Endothelial cell of umbilical vein (primary cell): ENCODE results near the gene PTGES3. TPM values are rescaled to one million over a fixed set of nuclear protein-coding genes. Genes with fewer than 3 reads are reported as not detected.

Experiments
- BruUV-seq: library from RNA; stranded (reverse); fragments of 400-500 nt; replicated peaks from 2 replicates; lab custom pipeline; 2021; lab: Mats Ljungman, UMichigan
- CTCF ChIA-PET: fragments of 300-600, 350-600 bp; sonication (Branson Sonifier 250); formaldehyde crosslinking; loops from one replicate; lab custom pipeline; 2021; ENCODE audit warnings: antibody characterized with exemption, inconsistent platforms; lab: Charles Lee
- POLR2A ChIA-PET: fragments of 300-600, 350-600 bp; sonication (Branson Sonifier 250); formaldehyde crosslinking; loops from one replicate; lab custom pipeline; 2021; ENCODE audit warnings: antibody characterized with exemption, inconsistent platforms; lab: Charles Lee
- DNase-seq: peaks from one replicate; pipeline ENCODE4 v3.0.0-alpha.2; 2011; ENCODE audit warnings: low read depth, low spot score
- FAIRE-seq: peaks from 2 replicates; lab custom pipeline; 2011; peaks lifted over from hg19 to GRCh38; lab: Jason Lieb, UNC
- H2AFZ ChIP-seq: 2 replicates; pipeline ENCODE4 v1.6.0; 2012; ENCODE audit warnings: low read depth, low read length, control low read depth, inconsistent platforms
- H3K27ac ChIP-seq: 2 replicates; pipeline ENCODE4 v1.5.1; 2011; ENCODE audit warnings: low read depth, mild to moderate bottlenecking, control low read depth, low read length, moderate library complexity; ENCODE audit not compliant: insufficient read depth
- H3K27me3 ChIP-seq, 2 experiments: 2 replicates each; pipeline versions ENCODE4 v1.6.0 to v1.6.1; 2011; ENCODE audit warnings: low read length in 2 of 2, mixed read lengths in 1 of 2; ENCODE audit not compliant: control insufficient read depth in 2 of 2, insufficient read depth in 2 of 2
- H3K36me3 ChIP-seq, 2 experiments: 2 replicates in 1 of 2; 3 replicates in 1 of 2; pipeline ENCODE4 v1.5.1; 2011; ENCODE audit warnings: low read length in 2 of 2, mild to moderate bottlenecking in 1 of 2, moderate library complexity in 1 of 2; ENCODE audit not compliant: control insufficient read depth in 2 of 2, insufficient read depth in 2 of 2; ENCODE audit errors: extremely low read depth in 1 of 2
- H3K4me1 ChIP-seq: 3 replicates; pipeline ENCODE4 v1.5.1; 2011; ENCODE audit warnings: mild to moderate bottlenecking, low read length; ENCODE audit not compliant: control insufficient read depth, insufficient read depth; ENCODE audit errors: extremely low read depth
- H3K4me2 ChIP-seq: 2 replicates; pipeline ENCODE4 v1.6.1; 2011; ENCODE audit warnings: low read length, control low read depth, mixed read lengths; ENCODE audit not compliant: insufficient read depth
- H3K4me3 ChIP-seq, 3 experiments: fragments of 200-600 bp in 1 of 3; sonication (generic), shearing (Covaris generic) in 1 of 3; replicated peaks in 1 of 3; 2 replicates each; pipeline ENCODE4 v1.5.1; 2011 to 2016; ENCODE audit warnings: control low read depth in 3 of 3, low read length in 3 of 3, mild to moderate bottlenecking in 2 of 3, inconsistent platforms in 1 of 3, low read depth in 1 of 3, moderate library complexity in 1 of 3; ENCODE audit not compliant: insufficient read depth in 1 of 3
- H3K79me2 ChIP-seq: 2 replicates; pipeline ENCODE4 v1.6.0; 2012; ENCODE audit warnings: low read length, inconsistent platforms; ENCODE audit not compliant: control insufficient read depth, insufficient read depth
- H3K9ac ChIP-seq: replicated peaks from 2 replicates; pipeline ENCODE3; 2011; ENCODE audit warnings: low read length, control low read depth; ENCODE audit not compliant: insufficient read depth; ENCODE audit errors: extremely low read depth
- H3K9me1 ChIP-seq: replicated peaks from 3 replicates; pipeline ENCODE4 v1.6.0; 2011; ENCODE audit warnings: mild to moderate bottlenecking, low read length; ENCODE audit not compliant: control insufficient read depth, insufficient read depth; ENCODE audit errors: extremely low read depth
- H3K9me3 ChIP-seq: replicated peaks from 2 replicates; pipeline ENCODE4 v1.5.1; 2012; ENCODE audit warnings: low read length, inconsistent platforms; ENCODE audit not compliant: control insufficient read depth, insufficient read depth
- H4K20me1 ChIP-seq: replicated peaks from 2 replicates; pipeline ENCODE3; 2011; ENCODE audit warnings: mild to moderate bottlenecking, low read length; ENCODE audit not compliant: control insufficient read depth, insufficient read depth; ENCODE audit errors: extremely low read depth
- EZH2 ChIP-seq: IDR thresholded peaks from 2 replicates; pipeline ENCODE4 v1.6.1; 2012; ENCODE audit warnings: borderline replicate concordance, low read depth, mild to moderate bottlenecking, moderate library complexity, low read length, inconsistent platforms; ENCODE audit not compliant: severe bottlenecking
- FOS ChIP-seq: IDR thresholded peaks from 2 replicates; pipeline ENCODE4 v1.6.1; 2011; ENCODE audit warnings: mild to moderate bottlenecking, low read length, moderate library complexity, borderline replicate concordance; ENCODE audit not compliant: insufficient read depth
- GATA2 ChIP-seq: IDR thresholded peaks from 2 replicates; pipeline ENCODE4 v1.7.0; 2011; ENCODE audit warnings: low read depth, mild to moderate bottlenecking, moderate library complexity, mixed read lengths, low read length; ENCODE audit not compliant: insufficient read length, insufficient read depth
- JUN ChIP-seq: IDR thresholded peaks from 2 replicates; pipeline ENCODE4 v1.6.1; 2011; ENCODE audit warnings: borderline replicate concordance, low read depth; ENCODE audit not compliant: insufficient read length, insufficient read depth
- MYC ChIP-seq: IDR thresholded peaks from one replicate; pipeline ENCODE4 v1.6.1; 2011; ENCODE audit warnings: mild to moderate bottlenecking, low read depth, low read length
- POLR2A ChIP-seq: IDR thresholded peaks from 2 replicates; pipeline ENCODE4 v1.6.1; 2012; ENCODE audit warnings: low read depth, mild to moderate bottlenecking, control low read depth, low read length
- POLR2AphosphoS5 ChIP-seq: IDR thresholded peaks from 2 replicates; pipeline ENCODE4 v1.6.1; 2012; ENCODE audit warnings: low read depth, mild to moderate bottlenecking, control low read depth, low read length, moderate library complexity; ENCODE audit not compliant: insufficient read depth
- dilution Hi-C: fragments of 300-500 bp; cut with MboI; formaldehyde crosslinking; loops from one replicate; pipeline ENCODE4 v1.15.0; 2019; ENCODE audit warnings: low sequenced_read_pairs; ENCODE audit not compliant: extremely low pct_ligation_motif_present
- intact Hi-C: fragments of 100-400 bp; cut with micrococcal nuclease; formaldehyde crosslinking; loops from one replicate; pipeline ENCODE4 v1.10.0; 2022
- polyA plus RNA-seq, 4 experiments: library from polyadenylated mRNA; depleted of rRNA in 3 of 4; stranded (reverse) in 3 of 4; unstranded in 1 of 4; fragments of >200 nt; gene quantifications; 2 replicates each; pipeline versions ENCODE4 v1.2.1 to v1.2.3, GENCODE V29; 2011 to 2012; ENCODE audit warnings: missing spikeins in 1 of 4
- small RNA-seq: library from RNA; depleted of rRNA; stranded (forward); fragments of <200 nt; gene quantifications from one replicate; pipeline ENCODE3, GENCODE V24; 2012; ENCODE audit warnings: low replicate concordance, low read depth; ENCODE audit not compliant: insufficient read depth, insufficient read length
- total RNA-seq: library from RNA; stranded (reverse); gene quantifications from 2 replicates; pipeline ENCODE4 v1.2.3, GENCODE V29; 2021
- TF ChIP-seq, protein P1 (sequence below): IDR thresholded peaks from 2 replicates; pipeline ENCODE4 v1.6.1; 2011; ENCODE audit not compliant: insufficient read depth, insufficient read length
- TF ChIP-seq, protein P2 (sequence below), 2 donors: IDR thresholded peaks; 1 replicate in 1 of 2; 2 replicates in 1 of 2; pipeline ENCODE4 v1.5.1; 2011; ENCODE audit warnings: low read length in 2 of 2, mild to moderate bottlenecking in 2 of 2, moderate library complexity in 2 of 2, control low read depth in 1 of 2, inconsistent platforms in 1 of 2, low read depth in 1 of 2; ENCODE audit not compliant: insufficient read depth in 1 of 2; ENCODE audit errors: extremely low read depth in 1 of 2

Gene PTGES3
- total and polyA plus RNA-seq, 2 donors (not counting 3 experiments of a cell fraction or from before 2014, with no cell fraction given) = 48.5 to 278 TPM

DNA sequence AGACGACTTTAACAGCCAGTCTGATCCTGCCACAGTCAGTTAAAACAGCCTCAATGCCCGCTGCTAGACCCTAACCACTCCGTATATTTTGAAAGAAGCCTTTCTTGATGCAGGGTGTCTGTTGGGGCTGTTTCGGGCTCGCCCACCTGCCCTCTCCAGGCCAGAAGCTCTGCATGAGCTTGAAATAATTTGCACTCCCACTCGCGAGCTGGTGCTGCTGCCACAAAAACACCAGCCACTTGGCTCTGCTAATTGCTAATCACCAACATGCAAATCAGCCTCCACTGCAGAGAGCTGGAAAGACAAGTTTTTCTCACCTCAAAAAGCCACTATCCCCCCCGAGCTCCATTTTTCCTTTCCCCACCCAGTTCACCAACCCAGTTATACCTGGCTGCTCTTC lies 73.5 kb downstream of the PTGES3 start:
- Histone ChIP-seq H3K4me1 (no peaks in the 10 kb centered on the region), H3K36me3 (peaks cover 49 to 73% of the 10 kb centered on the region in 2 experiments), H3K27ac (no peak overlapping the region), H3K9me1 (no peaks in the 10 kb centered on the region), H3K4me3 (no peak overlapping the region), H3K27me3 (no peaks in the 10 kb centered on the region), H3K79me2 (peaks cover 19% of the 10 kb centered on the region), H3K4me2 (no peak overlapping the region), H3K9ac (no peak overlapping the region), H3K9me3 (no peaks in the 10 kb centered on the region), H2AFZ (no peak overlapping the region), H4K20me1 (no peaks in the 10 kb centered on the region)
- no TSS peak for BruUV-seq
- FAIRE-seq (no peak), DNase-seq (no peak)
- TF ChIP-seq FOS (no peak), JUN (no peak), POLR2AphosphoS5 (no peak), POLR2A (no peak), GATA2 (no peak), EZH2 (no peak), MYC (no peak)
- TF ChIP-seq, protein P1, sequence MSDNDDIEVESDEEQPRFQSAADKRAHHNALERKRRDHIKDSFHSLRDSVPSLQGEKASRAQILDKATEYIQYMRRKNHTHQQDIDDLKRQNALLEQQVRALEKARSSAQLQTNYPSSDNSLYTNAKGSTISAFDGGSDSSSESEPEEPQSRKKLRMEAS = no peak
- TF ChIP-seq, protein P2, sequence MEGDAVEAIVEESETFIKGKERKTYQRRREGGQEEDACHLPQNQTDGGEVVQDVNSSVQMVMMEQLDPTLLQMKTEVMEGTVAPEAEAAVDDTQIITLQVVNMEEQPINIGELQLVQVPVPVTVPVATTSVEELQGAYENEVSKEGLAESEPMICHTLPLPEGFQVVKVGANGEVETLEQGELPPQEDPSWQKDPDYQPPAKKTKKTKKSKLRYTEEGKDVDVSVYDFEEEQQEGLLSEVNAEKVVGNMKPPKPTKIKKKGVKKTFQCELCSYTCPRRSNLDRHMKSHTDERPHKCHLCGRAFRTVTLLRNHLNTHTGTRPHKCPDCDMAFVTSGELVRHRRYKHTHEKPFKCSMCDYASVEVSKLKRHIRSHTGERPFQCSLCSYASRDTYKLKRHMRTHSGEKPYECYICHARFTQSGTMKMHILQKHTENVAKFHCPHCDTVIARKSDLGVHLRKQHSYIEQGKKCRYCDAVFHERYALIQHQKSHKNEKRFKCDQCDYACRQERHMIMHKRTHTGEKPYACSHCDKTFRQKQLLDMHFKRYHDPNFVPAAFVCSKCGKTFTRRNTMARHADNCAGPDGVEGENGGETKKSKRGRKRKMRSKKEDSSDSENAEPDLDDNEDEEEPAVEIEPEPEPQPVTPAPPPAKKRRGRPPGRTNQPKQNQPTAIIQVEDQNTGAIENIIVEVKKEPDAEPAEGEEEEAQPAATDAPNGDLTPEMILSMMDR (IDR thresholded peaks at IDR 0.05; ENCODE audit: extremely low read depth in 1 of 2, insufficient read depth in 1 of 2, low read depth in 1 of 2, low read length in 2 of 2) = no peak
- dilution Hi-C loops = no loop called here
- POLR2A ChIA-PET = no interaction called here
- CTCF ChIA-PET = interaction anchor here (1.6 to 7.2 kb wide), 2 partner anchors 10 to 21 kb away, joined by 3 to 72 read pairs; no protein-coding TSS in a partner anchor
- intact Hi-C loops = no loop called here

Small RNA genes lying within 50 kb of the gene (small RNA-seq; reads per million reads assigned to genes)
- gene RN7SL809P = not detected
- 6,986 reads per million, percentile 100 among the genes with 10 or more reads in this experiment for gene SNORD59A

Other genes starting within 250 kb of the PTGES3 start
- 28.2 and 28.4 TPM in 2 replicates for gene TIMELESS, start 238.9 kb downstream of the PTGES3 start, total RNA-seq
- gene TIMELESS, start 238.9 kb downstream of the PTGES3 start, polyA plus RNA-seq = 3.6 and 6.1 TPM in 2 replicates
- gene MIP, start 233.6 kb downstream of the PTGES3 start, total RNA-seq = not detected in 2 replicates
- 0.18 TPM in 1 of 2 replicates, not detected in the other for gene MIP, start 233.6 kb downstream of the PTGES3 start, polyA plus RNA-seq
- 3.4 and 3.5 TPM in 2 replicates for gene SPRYD4, start 219.7 kb downstream of the PTGES3 start, total RNA-seq
- gene SPRYD4, start 219.7 kb downstream of the PTGES3 start, polyA plus RNA-seq = 3.8 and 4.0 TPM in 2 replicates
- 0.33 TPM in 1 of 2 replicates, not detected in the other for gene GLS2, start 200.1 kb downstream of the PTGES3 start, total RNA-seq
- gene GLS2, start 200.1 kb downstream of the PTGES3 start, polyA plus RNA-seq = 0.04 and 0.18 TPM in 2 replicates
- 95.4 and 103 TPM in 2 replicates for gene RBMS2, start 166.5 kb downstream of the PTGES3 start, total RNA-seq
- 66.8 and 90.5 TPM in 2 replicates for gene RBMS2, start 166.5 kb downstream of the PTGES3 start, polyA plus RNA-seq
- gene BAZ2A, start 58.0 kb downstream of the PTGES3 start, total RNA-seq = 91.4 and 97.7 TPM in 2 replicates
- 49.8 and 56.0 TPM in 2 replicates for gene BAZ2A, start 58.0 kb downstream of the PTGES3 start, polyA plus RNA-seq
- 520 and 590 TPM in 2 replicates for gene ATP5F1B, start 42.3 kb downstream of the PTGES3 start, total RNA-seq
- 829 and 941 TPM in 2 replicates for gene ATP5F1B, start 42.3 kb downstream of the PTGES3 start, polyA plus RNA-seq
- 886 and 892 TPM in 2 replicates for gene NACA, start 37.0 kb upstream of the PTGES3 start, total RNA-seq
- 130 and 260 TPM in 2 replicates for gene NACA, start 37.0 kb upstream of the PTGES3 start, polyA plus RNA-seq
- 12.1 and 13.4 TPM in 2 replicates for gene PRIM1, start 64.0 kb upstream of the PTGES3 start, total RNA-seq
- gene PRIM1, start 64.0 kb upstream of the PTGES3 start, polyA plus RNA-seq = 8.0 and 10.9 TPM in 2 replicates
- gene HSD17B6, start 75.0 kb upstream of the PTGES3 start, total RNA-seq = not detected in 2 replicates
- 0.25 TPM in 1 of 2 replicates, not detected in the other for gene HSD17B6, start 75.0 kb upstream of the PTGES3 start, polyA plus RNA-seq
- gene SDR9C7, start 246.1 kb upstream of the PTGES3 start, total RNA-seq = not detected in 2 replicates
- not detected in 2 replicates for gene SDR9C7, start 246.1 kb upstream of the PTGES3 start, polyA plus RNA-seq